Bronchial epithelial cell (primary cell): ENCODE results near the gene GRIK3. TPM values are rescaled to one million over a fixed set of nuclear protein-coding genes. Genes with fewer than 3 reads are reported as not detected.

ENCODE experiments used
- DNase-seq: peaks from one replicate; pipeline ENCODE4 v3.0.0-alpha.2; 2010; ENCODE audit warnings: low read depth
- FAIRE-seq: peaks from 2 replicates; lab custom pipeline; 2011; peaks lifted over from hg19 to GRCh38; lab: Jason Lieb, UNC
- H3K27me3 ChIP-seq: 2 replicates; pipeline ENCODE4 v1.5.1; 2011; ENCODE audit warnings: low read length; ENCODE audit not compliant: control insufficient read depth, insufficient read depth
- H3K36me3 ChIP-seq: 2 replicates; pipeline ENCODE4 v1.5.1; 2011; ENCODE audit warnings: low read length; ENCODE audit not compliant: control insufficient read depth, insufficient read depth
- H3K4me3 ChIP-seq: 2 replicates; pipeline ENCODE4 v1.5.1; 2011; ENCODE audit warnings: mild to moderate bottlenecking, low read depth, low read length, control low read depth
- CTCF ChIP-seq: IDR thresholded peaks from 2 replicates; pipeline ENCODE4 v1.5.1; 2011; ENCODE audit warnings: mild to moderate bottlenecking, moderate library complexity, low read length, control low read depth, inconsistent platforms; ENCODE audit not compliant: insufficient read depth, severe bottlenecking
- total RNA-seq: library from RNA; depleted of rRNA; stranded (reverse); fragments of >200 nt; gene quantifications from 2 replicates; pipeline ENCODE4 v1.2.1, GENCODE V29; 2014

Gene GRIK3
- total RNA-seq, 1 donor from 2014 or later, result under 0.01 TPM

GRCh38 chr1:36894824-36895223, 139.5 kb downstream of the GRIK3 start:
- FAIRE-seq (no peak), DNase-seq (no peak)

GRCh38 chr1:36890776-36891175, 143.5 kb downstream of the GRIK3 start:
- no peak for TF ChIP-seq CTCF
- no peak for FAIRE-seq

More at GRCh38 chr1:36894824-36895223, 139.5 kb downstream of the GRIK3 start:
- Histone ChIP-seq H3K27me3 (no peaks in the 10 kb centered on the region), H3K4me3 (no peak overlapping the region), H3K36me3 (no peaks in the 10 kb centered on the region)
- TF ChIP-seq CTCF, result no peak

GRCh38 chr1:36889478-36890226, 144.7 kb downstream of the GRIK3 start:
- no peaks in the 10 kb centered on the region for H3K27me3 ChIP-seq
- FAIRE-seq (no peak), DNase-seq (no peak)
- TF ChIP-seq CTCF, result no peak
- no peak overlapping the region for H3K4me3 ChIP-seq
- H3K36me3 ChIP-seq, result no peaks in the 10 kb centered on the region

More at GRCh38 chr1:36890776-36891175, 143.5 kb downstream of the GRIK3 start:
- Histone ChIP-seq H3K36me3 (no peaks in the 10 kb centered on the region), H3K27me3 (no peaks in the 10 kb centered on the region), H3K4me3 (no peak overlapping the region)
- DNase-seq, result no peak

GRCh38 chr1:36888811-36889477, 145.4 kb downstream of the GRIK3 start:
- TF ChIP-seq CTCF, result no peak
- no peaks in the 10 kb centered on the region for H3K36me3 ChIP-seq
- no peak overlapping the region for H3K4me3 ChIP-seq
- DNase-seq (no peak), FAIRE-seq (peak; percentile 28)
- H3K27me3 ChIP-seq, result no peaks in the 10 kb centered on the region

GRCh38 chr1:36885540-36886357, 148.6 kb downstream of the GRIK3 start:
- Histone ChIP-seq H3K4me3 (no peak overlapping the region), H3K27me3 (no peaks in the 10 kb centered on the region), H3K36me3 (no peaks in the 10 kb centered on the region)
- DNase-seq (no peak), FAIRE-seq (no peak)
- no peak for TF ChIP-seq CTCF
